GM12878 (cell line): Measurements from ENCODE around the gene TTLL11. TPM values are rescaled to one million over a fixed set of nuclear protein-coding genes. Genes with fewer than 3 reads are reported as not detected.

Experiments used
- ATAC-seq: fragments of 200-7000 bp; cut with Tn5 transposase; 3 replicates; pipeline ENCODE4 v1.9.1; 2020; ENCODE audit warnings: mild to moderate bottlenecking, moderate library complexity
- BruUV-seq: library from RNA; stranded (reverse); fragments of 400-500 nt; replicated peaks from 2 replicates; lab custom pipeline; 2021; lab: Mats Ljungman, UMichigan
- CTCF ChIA-PET: fragments of 300-600 bp; sonication (Branson Sonifier 250); formaldehyde crosslinking; extraction: SDS; loops from one replicate; lab custom pipeline; 2021; ENCODE audit warnings: inconsistent platforms; lab: Yijun Ruan, JAX
- POLR2A ChIA-PET: fragments of 350-600 bp; formaldehyde crosslinking; extraction: SDS; loops from one replicate; lab custom pipeline; 2021; ENCODE audit warnings: inconsistent platforms; lab: Charles Lee
- RAD21 ChIA-PET: fragments of 300-600 bp; sonication (Branson Sonifier 250); formaldehyde crosslinking; loops from one replicate; lab custom pipeline; 2023; ENCODE audit warnings: antibody characterized with exemption; ENCODE audit not compliant: unreplicated experiment; lab: Charles Lee
- SMC1A ChIA-PET: fragments of 300-600 bp; sonication (Branson Sonifier 250); formaldehyde crosslinking; loops from one replicate; lab custom pipeline; 2023; ENCODE audit not compliant: unreplicated experiment, uncharacterized antibody; lab: Charles Lee
- DNase-seq: peaks from one replicate; pipeline ENCODE4 v3.0.0-alpha.2; 2011; ENCODE audit warnings: low read depth, low spot score
- FAIRE-seq: peaks from 3 replicates; lab custom pipeline; 2011; peaks lifted over from hg19 to GRCh38; lab: Jason Lieb, UNC
- H2AFZ ChIP-seq: 2 replicates; pipeline ENCODE4 v1.6.0; 2011; ENCODE audit warnings: low read depth, low read length, control low read depth; ENCODE audit not compliant: control insufficient read depth
- H3K27ac ChIP-seq: 2 replicates; pipeline ENCODE4 v1.5.1; 2011; ENCODE audit warnings: control low read depth; ENCODE audit not compliant: control insufficient read depth, insufficient read depth
- H3K27me3 ChIP-seq, 2 experiments: replicated peaks in 1 of 2; 2 replicates each; pipeline versions ENCODE4 v1.6.0 to v1.6.1; 2011; ENCODE audit warnings: low read length in 1 of 2; ENCODE audit not compliant: control insufficient read depth in 2 of 2, insufficient read depth in 2 of 2
- H3K36me3 ChIP-seq, 2 experiments: 2 replicates each; pipeline ENCODE4 v1.5.1; 2011; ENCODE audit warnings: low read length in 1 of 2; ENCODE audit not compliant: control insufficient read depth in 2 of 2, insufficient read depth in 2 of 2
- H3K4me1 ChIP-seq: 2 replicates; pipeline ENCODE4 v1.6.1; 2011; ENCODE audit warnings: mild to moderate bottlenecking, low read length, moderate library complexity, mixed read lengths; ENCODE audit not compliant: control insufficient read depth, insufficient read depth
- H3K4me2 ChIP-seq: 2 replicates; pipeline ENCODE4 v1.6.0; 2011; ENCODE audit warnings: control low read depth; ENCODE audit not compliant: control insufficient read depth, insufficient read depth
- H3K4me3 ChIP-seq: fragments of 200-600 bp; sonication (generic); 2 replicates; pipeline ENCODE4 v1.5.1; 2016
- H3K79me2 ChIP-seq: 2 replicates; pipeline ENCODE4 v1.6.0; 2011; ENCODE audit warnings: low read length; ENCODE audit not compliant: control insufficient read depth, insufficient read depth
- H3K9ac ChIP-seq: 2 replicates; pipeline ENCODE4 v1.8.0; 2011; ENCODE audit warnings: low read length, control low read depth, mixed read lengths; ENCODE audit not compliant: control insufficient read depth, insufficient read depth
- H3K9me3 ChIP-seq: replicated peaks from 3 replicates; pipeline ENCODE4 v1.5.1; 2011; ENCODE audit warnings: mild to moderate bottlenecking, low read length; ENCODE audit not compliant: control insufficient read depth, insufficient read depth
- H4K20me1 ChIP-seq: 2 replicates; pipeline ENCODE4 v1.6.0; 2011; ENCODE audit not compliant: control insufficient read depth, insufficient read depth
- ATF3 ChIP-seq: IDR thresholded peaks from 2 replicates; pipeline ENCODE4 v1.6.1; 2011; ENCODE audit warnings: low read depth, mild to moderate bottlenecking, low read length, moderate library complexity, borderline replicate concordance; ENCODE audit errors: extremely low read depth
- CHD2 ChIP-seq: IDR thresholded peaks from 2 replicates; pipeline ENCODE4 v1.6.1; 2011; ENCODE audit warnings: low read depth, low read length, improper control_type of control experiment, borderline replicate concordance
- E2F8 ChIP-seq: fragments of 450-650 bp; IDR thresholded peaks from 2 replicates; pipeline ENCODE4 v1.6.1; 2018; ENCODE audit warnings: mild to moderate bottlenecking, low read depth, moderate library complexity; ENCODE audit not compliant: partially characterized antibody
- GABPA ChIP-seq: IDR thresholded peaks from 2 replicates; pipeline ENCODE4 v1.6.1; 2014; ENCODE audit warnings: antibody characterized with exemption, low read depth, mild to moderate bottlenecking, inconsistent platforms
- HDAC2 ChIP-seq: fragments of 200-600 bp; sonication (generic); IDR thresholded peaks from 2 replicates; pipeline ENCODE4 v1.6.1; 2017
- KLF5 ChIP-seq: fragments of 450-650 bp; IDR thresholded peaks from 2 replicates; pipeline ENCODE4 v1.6.1; 2014; ENCODE audit warnings: mild to moderate bottlenecking; ENCODE audit not compliant: partially characterized antibody
- MEF2B ChIP-seq: fragments of 450-650 bp; IDR thresholded peaks from 2 replicates; pipeline ENCODE4 v1.6.1; 2018; ENCODE audit warnings: mild to moderate bottlenecking, moderate library complexity; ENCODE audit not compliant: partially characterized antibody, poor library complexity, severe bottlenecking
- MYB ChIP-seq: fragments of 150-350 bp; IDR thresholded peaks from 2 replicates; pipeline ENCODE4 v1.6.1; 2014; ENCODE audit warnings: mild to moderate bottlenecking, low read depth, low read length, borderline replicate concordance
- PAX8 ChIP-seq: fragments of 450-650 bp; IDR thresholded peaks from 2 replicates; pipeline ENCODE4 v1.6.1; 2017; ENCODE audit warnings: mild to moderate bottlenecking, moderate library complexity
- RCOR1 ChIP-seq: conservative IDR thresholded peaks from 2 replicates; pipeline ENCODE4 v1.6.1; 2012; ENCODE audit warnings: low read depth, low read length, improper control_type of control experiment
- SIN3A ChIP-seq: IDR thresholded peaks from 2 replicates; pipeline ENCODE4 v1.6.1; 2012; ENCODE audit warnings: low read depth, low read length, improper control_type of control experiment
- STAT3 ChIP-seq: IDR thresholded peaks from 2 replicates; pipeline ENCODE4 v1.6.1; 2011; ENCODE audit warnings: low read depth, low read length, improper control_type of control experiment
- SUZ12 ChIP-seq: fragments of 200-600 bp; sonication (generic); IDR thresholded peaks from one replicate; pipeline ENCODE4 v1.6.1; 2018; ENCODE audit warnings: antibody characterized with exemption, mild to moderate bottlenecking; ENCODE audit not compliant: unreplicated experiment
- TCF3 ChIP-seq: IDR thresholded peaks from 2 replicates; pipeline ENCODE4 v1.6.1; 2012; ENCODE audit warnings: low read depth, mild to moderate bottlenecking, low read length, borderline replicate concordance; ENCODE audit not compliant: insufficient read depth
- ZNF207 ChIP-seq: fragments of 450-650 bp; IDR thresholded peaks from 2 replicates; pipeline ENCODE4 v1.6.1; 2014; ENCODE audit warnings: antibody characterized with exemption, mild to moderate bottlenecking, borderline replicate concordance
- WGBS: methylation state at CpG from one replicate; pipeline ENCODE4 v1.1.6; 2016; ENCODE audit warnings: low lambda C conversion rate; ENCODE audit not compliant: insufficient replicate concordance, insufficient coverage; ENCODE audit errors: missing lambda C conversion rate; 5-methylcytosine and 5-hydroxymethylcytosine counted together
- in situ Hi-C: fragments of 300-500 bp; cut with MboI; formaldehyde crosslinking; loops from 9 replicates; pipeline ENCODE4 v1.14.3; 2018; ENCODE audit warnings: mixed read lengths
- intact Hi-C: fragments of 100-400 bp; cut with micrococcal nuclease; formaldehyde crosslinking; loops from one replicate; pipeline ENCODE4 v1.14.2; 2022; ENCODE audit not compliant: unreplicated experiment
- polyA plus RNA-seq, 11 experiments: library from polyadenylated mRNA; depleted of rRNA in 4 of 11; unstranded in 6 of 11; stranded (reverse) in 5 of 11; fragments of >200 nt; fragmentation: Nextera tagmentation in 4 of 11; fragmentation: Illumina TruSeq in 1 of 11; extraction: Ambion mirVana in 4 of 11; extraction: Trizol in 1 of 11; gene quantifications; 1 replicate in 1 of 11; 2 replicates in 10 of 11; pipeline versions ENCODE4 v1.2.1 to v1.2.3, GENCODE V29; 2011 to 2016; ENCODE audit warnings: inconsistent platforms in 2 of 11, missing spikeins in 2 of 11, low read depth in 1 of 11
- total RNA-seq, 4 experiments: library from RNA; depleted of rRNA in 3 of 4; stranded (reverse); fragments of >200 nt in 3 of 4; fragmentation: Illumina TruSeq in 1 of 4; extraction: Trizol in 1 of 4; gene quantifications; 2 replicates each; pipeline versions ENCODE4 v1.2.1 to v1.2.3, GENCODE V29; 2013 to 2021

The TTLL11 gene
- total and polyA plus RNA-seq, 10 of the 15 experiments (the other 5 are each of a cell fraction or from before 2014, with no cell fraction given): 1.2 to 3.7 (median 2.9) TPM

GRCh38 chr9:121989010-121989409, 104.1 kb downstream of the TTLL11 start (continued):
- TF ChIP-seq SIN3A: no peak
- TF ChIP-seq TCF3: no peak
- no peak for TF ChIP-seq E2F8
- no peak for TF ChIP-seq GABPA
- TF ChIP-seq CHD2: no peak
- no peak for TF ChIP-seq MYB
- TF ChIP-seq, all 136 proteins: peak for 0

- Histone ChIP-seq H3K4me1 (no peaks in the 10 kb centered on the region), H3K4me3 (no peak overlapping the region), H3K36me3 (no peaks in the 10 kb centered on the region), H3K27ac (no peak overlapping the region), H3K9ac (no peak overlapping the region), H3K79me2 (no peaks in the 10 kb centered on the region), H3K4me2 (no peak overlapping the region), H4K20me1 (no peaks in the 10 kb centered on the region; the same call in 1 of the 2 replicates), H3K9me3 (no peaks in the 10 kb centered on the region), H3K27me3 (no peaks in the 10 kb centered on the region), H2AFZ (no peak overlapping the region)
- no peak for DNase-seq
- TF ChIP-seq ZNF207: no peak
- no peak for TF ChIP-seq KLF5
- TF ChIP-seq ATF3: no peak
- no peak for TF ChIP-seq GABPA
- no peak for TF ChIP-seq HDAC2
- TF ChIP-seq RCOR1: no peak
- TF ChIP-seq SUZ12: no peak
- no peak for TF ChIP-seq MEF2B
- TF ChIP-seq PAX8: no peak
- TF ChIP-seq STAT3: no peak
- ChIA-PET SMC1A (no interaction called here), POLR2A (no interaction called here), CTCF (no interaction called here), RAD21 (no interaction called here)
- no peak for FAIRE-seq
- no peak for ATAC-seq
- 67% methylated on average over 7 of the region's 7 CpGs for WGBS
- BruUV-seq: no TSS peak
- in situ Hi-C loops: no loop called here
- intact Hi-C loops: no loop called here
Measured at GRCh38 chr9:121987314-121987713, 105.8 kb downstream of the TTLL11 start.
